AG09319 (cell line): ENCODE measurements around the gene RIOK2.

Experiments used
- DNase-seq: peaks from one replicate; pipeline ENCODE4 v3.0.0-alpha.2; 2010; ENCODE audit warnings: low read depth; ENCODE audit errors: extremely low read depth
- TF ChIP-seq, protein P1 (sequence below): IDR thresholded peaks from 2 replicates; pipeline ENCODE4 v1.5.1; 2011; ENCODE audit warnings: low read depth, mild to moderate bottlenecking, inconsistent platforms, low read length, moderate library complexity

The RIOK2 gene

DNA sequence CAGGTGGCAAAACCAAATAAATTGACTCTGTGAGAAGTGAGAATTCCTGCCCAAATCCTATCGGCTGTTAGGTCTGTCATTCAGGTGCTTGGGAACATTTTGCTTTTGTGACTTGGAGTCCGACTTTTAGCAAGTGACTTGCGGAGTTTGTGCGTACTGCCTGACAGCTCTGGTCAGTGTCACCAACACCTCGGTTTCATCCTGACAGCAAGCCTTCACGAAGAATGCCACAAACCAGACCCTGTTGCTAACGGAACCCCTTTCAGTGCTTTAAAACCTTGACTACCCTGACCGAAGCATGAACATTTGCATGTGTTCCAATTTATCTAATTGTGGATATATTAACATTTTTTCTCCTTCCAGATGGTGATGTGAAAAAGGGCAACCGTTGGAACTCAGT is 67.1 kb downstream of the RIOK2 start:
- TF ChIP-seq, protein P1, sequence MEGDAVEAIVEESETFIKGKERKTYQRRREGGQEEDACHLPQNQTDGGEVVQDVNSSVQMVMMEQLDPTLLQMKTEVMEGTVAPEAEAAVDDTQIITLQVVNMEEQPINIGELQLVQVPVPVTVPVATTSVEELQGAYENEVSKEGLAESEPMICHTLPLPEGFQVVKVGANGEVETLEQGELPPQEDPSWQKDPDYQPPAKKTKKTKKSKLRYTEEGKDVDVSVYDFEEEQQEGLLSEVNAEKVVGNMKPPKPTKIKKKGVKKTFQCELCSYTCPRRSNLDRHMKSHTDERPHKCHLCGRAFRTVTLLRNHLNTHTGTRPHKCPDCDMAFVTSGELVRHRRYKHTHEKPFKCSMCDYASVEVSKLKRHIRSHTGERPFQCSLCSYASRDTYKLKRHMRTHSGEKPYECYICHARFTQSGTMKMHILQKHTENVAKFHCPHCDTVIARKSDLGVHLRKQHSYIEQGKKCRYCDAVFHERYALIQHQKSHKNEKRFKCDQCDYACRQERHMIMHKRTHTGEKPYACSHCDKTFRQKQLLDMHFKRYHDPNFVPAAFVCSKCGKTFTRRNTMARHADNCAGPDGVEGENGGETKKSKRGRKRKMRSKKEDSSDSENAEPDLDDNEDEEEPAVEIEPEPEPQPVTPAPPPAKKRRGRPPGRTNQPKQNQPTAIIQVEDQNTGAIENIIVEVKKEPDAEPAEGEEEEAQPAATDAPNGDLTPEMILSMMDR, result no peak
- DNase-seq, result no peak

DNA sequence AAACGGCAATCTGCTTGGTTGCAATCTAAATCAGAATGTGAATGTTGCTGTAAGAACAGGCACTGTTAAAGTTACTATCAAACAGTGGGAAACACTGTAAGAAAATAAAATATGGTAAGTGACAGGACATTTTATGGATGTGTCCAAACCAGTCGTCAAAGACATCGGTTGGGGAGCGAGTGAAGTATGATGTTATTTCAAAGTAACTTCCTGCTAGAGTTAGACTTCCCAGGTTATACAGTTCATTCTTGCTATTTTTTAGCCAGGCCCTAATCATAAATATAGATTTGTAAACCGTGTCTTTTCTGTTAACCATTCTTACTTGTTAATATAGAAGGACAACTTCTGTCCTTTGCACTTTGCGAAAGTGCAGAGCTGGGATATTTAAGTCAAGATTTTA is 70.8 kb downstream of the RIOK2 start:
- DNase-seq, result no peak
- TF ChIP-seq, protein P1, result no peak

DNA sequence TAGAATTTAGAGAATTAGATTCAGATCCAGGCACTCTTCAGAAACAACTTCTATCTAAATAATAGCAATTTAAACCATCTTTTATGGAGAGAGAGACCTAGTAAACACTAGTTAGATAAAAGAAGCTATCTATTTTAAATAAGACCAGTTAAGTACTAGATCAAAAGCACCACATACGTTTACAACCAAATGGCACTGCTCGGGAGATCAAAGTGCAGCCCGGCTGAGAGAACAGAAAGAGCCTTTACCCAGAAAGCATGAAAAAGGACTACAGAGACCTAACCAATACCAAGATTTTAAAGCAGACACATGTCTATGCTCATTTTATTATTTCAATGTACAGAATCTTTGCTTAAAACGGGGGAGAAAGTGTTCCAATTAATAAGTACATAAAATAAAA is 71.4 kb downstream of the RIOK2 start:
- DNase-seq, result no peak
- TF ChIP-seq, protein P1, result no peak

DNA sequence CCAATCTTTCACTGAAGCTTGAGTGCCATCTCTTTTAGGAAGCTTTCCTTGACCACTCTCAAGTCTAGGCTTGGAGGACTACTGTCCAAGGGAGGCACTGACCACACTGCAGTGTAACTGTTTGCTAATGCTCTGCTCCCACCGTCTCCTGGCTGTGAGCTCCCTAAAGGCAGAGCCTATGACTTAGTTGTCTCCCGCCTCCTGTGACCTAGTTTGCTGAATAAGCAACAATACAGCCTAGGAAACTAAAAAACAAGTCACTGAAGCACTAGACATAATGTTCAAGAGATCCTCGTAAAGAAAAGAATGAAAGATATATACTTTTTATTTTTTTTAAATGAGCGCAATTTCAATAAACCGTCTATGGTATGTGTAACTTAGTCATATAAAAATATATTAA is 72.0 kb downstream of the RIOK2 start:
- DNase-seq, result no peak
- TF ChIP-seq, protein P1, result no peak
